ENCODE data around the gene VWC2. TPM values are rescaled to one million over a fixed set of nuclear protein-coding genes. Genes with fewer than 3 reads are reported as not detected.

The VWC2 gene
- polyA plus RNA-seq, 1 of the 3 experiments (the other 2 are of a cell fraction): not detected

GRCh38 chr7:49878089-49878488 lies 104.7 kb downstream of the VWC2 start:
- DNase-seq: no peak
- TF ChIP-seq MXI1 (IDR thresholded peaks at IDR 0.05; ENCODE audit: low read depth, low read length): no peak
- TF ChIP-seq, protein P1, sequence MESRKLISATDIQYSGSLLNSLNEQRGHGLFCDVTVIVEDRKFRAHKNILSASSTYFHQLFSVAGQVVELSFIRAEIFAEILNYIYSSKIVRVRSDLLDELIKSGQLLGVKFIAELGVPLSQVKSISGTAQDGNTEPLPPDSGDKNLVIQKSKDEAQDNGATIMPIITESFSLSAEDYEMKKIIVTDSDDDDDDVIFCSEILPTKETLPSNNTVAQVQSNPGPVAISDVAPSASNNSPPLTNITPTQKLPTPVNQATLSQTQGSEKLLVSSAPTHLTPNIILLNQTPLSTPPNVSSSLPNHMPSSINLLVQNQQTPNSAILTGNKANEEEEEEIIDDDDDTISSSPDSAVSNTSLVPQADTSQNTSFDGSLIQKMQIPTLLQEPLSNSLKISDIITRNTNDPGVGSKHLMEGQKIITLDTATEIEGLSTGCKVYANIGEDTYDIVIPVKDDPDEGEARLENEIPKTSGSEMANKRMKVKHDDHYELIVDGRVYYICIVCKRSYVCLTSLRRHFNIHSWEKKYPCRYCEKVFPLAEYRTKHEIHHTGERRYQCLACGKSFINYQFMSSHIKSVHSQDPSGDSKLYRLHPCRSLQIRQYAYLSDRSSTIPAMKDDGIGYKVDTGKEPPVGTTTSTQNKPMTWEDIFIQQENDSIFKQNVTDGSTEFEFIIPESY (IDR thresholded peaks at IDR 0.05; ENCODE audit: borderline replicate concordance, low read depth): no peak
- TF ChIP-seq NRF1 (IDR thresholded peaks at IDR 0.05; ENCODE audit: low read depth, low read length): no peak
- TF ChIP-seq FOSL2 (IDR thresholded peaks at IDR 0.05; ENCODE audit: borderline replicate concordance, low read depth): no peak
- CTCF ChIA-PET: no interaction called here
- WGBS (ENCODE audit: low lambda C conversion rate): 0% methylated on average over 2 of the region's 2 CpGs
- H4K20me1 ChIP-seq (ENCODE audit: insufficient read depth): no peaks in the 10 kb centered on the region
- H3K27me3 ChIP-seq (ENCODE audit: insufficient read depth): 0 out of 2 replicates have a peak, but pooled peaks cover 8% of the 10 kb centered on the region
- H3K27ac ChIP-seq (ENCODE audit: low read depth in 2 of 2, low read length in 1 of 2): no peak overlapping the region
- H3K9ac ChIP-seq: no peak overlapping the region
- no peaks in the 10 kb centered on the region for H3F3A ChIP-seq (replicated peaks; ENCODE audit: insufficient read depth)
- H2AFZ ChIP-seq (ENCODE audit: low read depth): no peak overlapping the region
- H3K9me2 ChIP-seq: no peaks in the 10 kb centered on the region
- H3K4me1 ChIP-seq (ENCODE audit: control insufficient read depth in 1 of 2, insufficient read depth in 2 of 2, low read depth in 1 of 2, low read length in 1 of 2): no peaks in the 10 kb centered on the region
- no peak overlapping the region for H3K4me3 ChIP-seq (ENCODE audit: low read depth in 2 of 2, low read length in 1 of 2)
- no peaks in the 10 kb centered on the region for H3K79me2 ChIP-seq (ENCODE audit: insufficient read depth)
- no peaks in the 10 kb centered on the region for H3K36me3 ChIP-seq (replicated peaks in 1 of 2; ENCODE audit: control insufficient read depth in 1 of 2, insufficient read depth in 2 of 2, low read length in 1 of 2)
- H3K4me2 ChIP-seq: no peak overlapping the region
- POLR2A ChIA-PET: no interaction called here
- no peaks in the 10 kb centered on the region for H3K9me3 ChIP-seq

- H3K36me3 ChIP-seq (replicated peaks in 1 of 2; ENCODE audit: control insufficient read depth in 1 of 2, insufficient read depth in 2 of 2, low read length in 1 of 2): no peaks in the 10 kb centered on the region
- no peaks in the 10 kb centered on the region for H3K9me3 ChIP-seq
- H3K9ac ChIP-seq: no peak overlapping the region
- WGBS (ENCODE audit: low lambda C conversion rate): 1% methylated on average over 3 of the region's 3 CpGs
- H2AFZ ChIP-seq (ENCODE audit: low read depth): 0 out of 2 replicates have a peak overlapping the region, but pooled peaks have one; percentile 43
- H3K4me1 ChIP-seq (ENCODE audit: control insufficient read depth in 1 of 2, insufficient read depth in 2 of 2, low read depth in 1 of 2, low read length in 1 of 2): no peaks in the 10 kb centered on the region
- H3K79me2 ChIP-seq (ENCODE audit: insufficient read depth): no peaks in the 10 kb centered on the region
- ChIA-PET CTCF (no interaction called here), POLR2A (no interaction called here)
- no peak for DNase-seq
- no peak overlapping the region for H3K4me2 ChIP-seq
- TF ChIP-seq REST (IDR thresholded peaks at IDR 0.05; ENCODE audit: low read depth, low read length) (no peak), TEAD4 (IDR thresholded peaks at IDR 0.05; ENCODE audit: borderline replicate concordance, insufficient read depth) (no peak), TCF12 (IDR thresholded peaks at IDR 0.05) (no peak), NRF1 (IDR thresholded peaks at IDR 0.05; ENCODE audit: low read depth, low read length) (no peak), ELF1 (IDR thresholded peaks at IDR 0.05) (no peak), EZH2phosphoT487 (IDR thresholded peaks at IDR 0.05; ENCODE audit: borderline replicate concordance, low read depth) (no peak), EP300 (IDR thresholded peaks at IDR 0.05; ENCODE audit: borderline replicate concordance in 1 of 2, low read depth in 1 of 2, low read length in 1 of 2) (no peak), RCOR1 (IDR thresholded peaks at IDR 0.05; ENCODE audit: low read length) (no peak), RXRA (IDR thresholded peaks at IDR 0.05; ENCODE audit: borderline replicate concordance, low read depth) (no peak), USF2 (IDR thresholded peaks at IDR 0.05; ENCODE audit: borderline replicate concordance, low read depth, low read length) (no peak)
- TF ChIP-seq, protein P2, sequence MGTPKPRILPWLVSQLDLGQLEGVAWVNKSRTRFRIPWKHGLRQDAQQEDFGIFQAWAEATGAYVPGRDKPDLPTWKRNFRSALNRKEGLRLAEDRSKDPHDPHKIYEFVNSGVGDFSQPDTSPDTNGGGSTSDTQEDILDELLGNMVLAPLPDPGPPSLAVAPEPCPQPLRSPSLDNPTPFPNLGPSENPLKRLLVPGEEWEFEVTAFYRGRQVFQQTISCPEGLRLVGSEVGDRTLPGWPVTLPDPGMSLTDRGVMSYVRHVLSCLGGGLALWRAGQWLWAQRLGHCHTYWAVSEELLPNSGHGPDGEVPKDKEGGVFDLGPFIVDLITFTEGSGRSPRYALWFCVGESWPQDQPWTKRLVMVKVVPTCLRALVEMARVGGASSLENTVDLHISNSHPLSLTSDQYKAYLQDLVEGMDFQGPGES (IDR thresholded peaks at IDR 0.05; ENCODE audit: low read depth, low read length): no peak
- TF ChIP-seq, protein P3, sequence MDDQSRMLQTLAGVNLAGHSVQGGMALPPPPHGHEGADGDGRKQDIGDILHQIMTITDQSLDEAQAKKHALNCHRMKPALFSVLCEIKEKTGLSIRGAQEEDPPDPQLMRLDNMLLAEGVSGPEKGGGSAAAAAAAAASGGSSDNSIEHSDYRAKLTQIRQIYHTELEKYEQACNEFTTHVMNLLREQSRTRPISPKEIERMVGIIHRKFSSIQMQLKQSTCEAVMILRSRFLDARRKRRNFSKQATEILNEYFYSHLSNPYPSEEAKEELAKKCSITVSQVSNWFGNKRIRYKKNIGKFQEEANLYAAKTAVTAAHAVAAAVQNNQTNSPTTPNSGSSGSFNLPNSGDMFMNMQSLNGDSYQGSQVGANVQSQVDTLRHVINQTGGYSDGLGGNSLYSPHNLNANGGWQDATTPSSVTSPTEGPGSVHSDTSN (IDR thresholded peaks at IDR 0.05): no peak
- no peaks in the 10 kb centered on the region for H4K20me1 ChIP-seq (ENCODE audit: insufficient read depth)
- H3K27me3 ChIP-seq (ENCODE audit: insufficient read depth): 0 out of 2 replicates have a peak, but pooled peaks cover 8% of the 10 kb centered on the region
- no peaks in the 10 kb centered on the region for H3F3A ChIP-seq (replicated peaks; ENCODE audit: insufficient read depth)
- no peaks in the 10 kb centered on the region for H3K9me2 ChIP-seq
- no peak overlapping the region for H3K4me3 ChIP-seq (ENCODE audit: low read depth in 2 of 2, low read length in 1 of 2)
- no peak overlapping the region for H3K27ac ChIP-seq (ENCODE audit: low read depth in 2 of 2, low read length in 1 of 2)
Observed at GRCh38 chr7:49878627-49879026, 105.2 kb downstream of the VWC2 start.
